Stimulated activated CD8-positive, alpha-beta memory T cell treated with anti-CD3 and anti-CD28 coated beads, Interleukin-7, amount 100 ng/mL, for 48 hours (primary cell): ENCODE results near the gene PTPRK.

Source experiments
- DNase-seq, 2 donors: peaks; one replicate each; pipeline ENCODE4 v3.0.0-alpha.2; 2020; ENCODE audit warnings: low read depth in 1 of 2; ENCODE audit errors: extremely low read depth in 1 of 2

PTPRK gene

GRCh38 chr6:128305228-128305627 is 215.2 kb downstream of the PTPRK start:
- no peak for DNase-seq

DNA sequence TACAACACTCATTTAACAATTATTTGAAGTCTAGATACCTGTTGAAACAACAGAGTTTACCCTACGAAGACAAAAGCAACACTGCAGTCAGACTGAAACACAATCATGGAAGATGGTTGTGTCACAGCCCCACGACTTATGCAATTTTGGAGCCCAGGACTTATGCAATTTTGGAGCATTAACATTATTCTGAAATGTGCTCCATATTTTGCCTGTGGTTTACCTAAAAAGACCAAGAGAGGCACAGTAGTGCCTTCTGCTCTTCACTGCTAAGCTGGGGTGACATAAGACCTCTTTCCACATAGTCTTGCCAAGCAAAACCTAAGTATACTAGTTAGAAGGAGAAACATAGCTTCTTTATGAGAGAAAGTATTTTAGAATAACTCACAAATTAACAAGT is 216.5 kb downstream of the PTPRK start:
- DNase-seq, result no peak

GRCh38 chr6:128302942-128303341 is 217.5 kb downstream of the PTPRK start:
- DNase-seq, result no peak

DNA sequence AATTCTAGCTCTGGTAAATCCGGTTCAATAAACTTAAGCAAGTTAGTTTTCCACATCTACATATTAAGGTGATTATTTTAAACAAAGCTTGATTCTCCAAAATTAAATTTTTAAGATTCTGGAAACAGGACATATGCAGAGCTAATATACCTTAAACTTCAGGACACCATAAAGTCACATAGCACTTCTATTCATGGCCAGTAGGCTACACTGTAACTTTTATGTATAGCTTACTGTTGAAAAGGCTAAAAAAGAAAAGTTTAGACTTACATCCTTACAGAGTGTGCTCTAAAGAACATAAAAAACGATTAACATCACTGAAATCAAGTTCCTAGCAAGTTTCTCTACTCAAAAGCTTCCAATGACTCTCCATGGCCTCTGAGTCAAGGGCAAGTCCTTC is 224.7 kb downstream of the PTPRK start:
- no peak for DNase-seq

- no peak for DNase-seq
Observed at GRCh38 chr6:128290221-128290620, 230.2 kb downstream of the PTPRK start.

DNA sequence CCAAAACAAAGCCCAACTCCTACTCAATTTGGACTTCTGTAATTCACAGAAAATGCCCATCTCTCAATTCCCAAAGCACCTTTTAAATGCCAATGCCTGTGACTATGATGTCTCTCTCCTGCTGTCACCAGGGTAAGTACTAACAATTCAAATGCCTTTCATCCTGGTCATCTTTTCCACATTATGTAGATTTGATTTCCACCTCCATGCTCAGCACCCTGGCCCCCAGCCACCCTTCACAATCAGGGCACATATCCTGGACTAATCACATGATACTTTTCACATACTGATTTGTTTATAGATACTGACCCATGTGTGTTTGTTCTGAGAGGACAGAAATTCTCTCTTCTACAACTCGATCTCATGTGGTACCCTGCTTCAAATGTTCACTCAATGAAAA is 236.3 kb downstream of the PTPRK start:
- no peak for DNase-seq

GRCh38 chr6:128282961-128283360 is 237.4 kb downstream of the PTPRK start:
- DNase-seq, result no peak

GRCh38 chr6:128280960-128281359 is 239.4 kb downstream of the PTPRK start:
- no peak for DNase-seq

DNA sequence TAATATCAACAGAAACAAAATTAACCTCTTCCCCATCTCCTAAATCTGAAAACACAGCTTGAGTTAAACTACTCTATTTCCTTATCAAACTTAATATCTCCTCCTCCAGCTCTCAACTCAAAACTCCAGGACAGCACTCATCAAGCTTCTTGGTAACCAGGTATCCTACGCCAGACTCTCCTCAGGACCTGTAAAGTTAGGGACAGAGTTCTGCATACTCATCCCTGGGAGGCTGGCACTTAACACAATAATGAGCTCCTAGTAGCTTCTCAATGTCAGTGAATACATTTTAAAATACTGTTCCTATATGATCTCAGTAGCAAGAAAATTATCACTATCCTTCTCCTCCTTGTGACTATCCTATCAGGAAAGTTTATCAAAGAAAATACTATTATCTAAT is 240.3 kb downstream of the PTPRK start:
- DNase-seq, result no peak

DNA sequence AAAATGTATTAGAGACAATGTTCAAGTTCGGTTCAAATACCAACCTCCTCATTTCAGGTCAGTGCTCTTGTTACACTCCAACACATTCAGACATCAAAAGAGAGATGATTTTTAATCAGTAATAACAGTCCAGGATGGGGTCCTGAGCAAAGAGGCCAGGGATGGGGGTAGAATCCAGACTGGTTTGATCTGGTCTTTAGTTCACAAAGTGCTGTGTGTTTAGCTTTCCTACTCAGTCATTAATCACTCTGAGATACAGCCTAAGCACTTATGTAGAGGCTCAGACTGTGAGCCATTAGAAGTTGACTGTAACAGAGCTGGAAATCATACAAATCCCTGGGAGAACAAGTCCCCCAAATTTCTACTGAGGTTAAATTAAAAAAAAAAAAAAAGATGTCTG is 241.6 kb downstream of the PTPRK start:
- DNase-seq, result no peak

DNA sequence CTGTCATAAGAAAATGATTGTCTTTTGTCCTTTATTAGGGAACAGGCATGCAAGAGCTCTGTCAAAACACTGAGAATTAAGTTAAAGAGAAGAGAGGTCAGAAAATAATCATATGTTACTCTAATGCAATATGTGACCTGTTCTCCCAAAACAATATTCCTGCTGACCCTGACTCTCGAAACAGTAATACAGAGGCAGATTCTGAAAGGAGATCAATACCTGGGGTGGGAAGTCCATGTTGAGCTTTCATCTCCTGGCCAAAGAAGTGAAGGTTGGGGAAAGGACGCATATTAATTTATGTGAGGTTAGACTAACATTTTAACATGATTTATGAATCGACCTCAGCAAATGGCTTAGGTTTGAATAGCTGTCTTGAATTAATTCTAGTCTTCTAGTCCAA is 243.0 kb downstream of the PTPRK start:
- DNase-seq, result no peak

DNA sequence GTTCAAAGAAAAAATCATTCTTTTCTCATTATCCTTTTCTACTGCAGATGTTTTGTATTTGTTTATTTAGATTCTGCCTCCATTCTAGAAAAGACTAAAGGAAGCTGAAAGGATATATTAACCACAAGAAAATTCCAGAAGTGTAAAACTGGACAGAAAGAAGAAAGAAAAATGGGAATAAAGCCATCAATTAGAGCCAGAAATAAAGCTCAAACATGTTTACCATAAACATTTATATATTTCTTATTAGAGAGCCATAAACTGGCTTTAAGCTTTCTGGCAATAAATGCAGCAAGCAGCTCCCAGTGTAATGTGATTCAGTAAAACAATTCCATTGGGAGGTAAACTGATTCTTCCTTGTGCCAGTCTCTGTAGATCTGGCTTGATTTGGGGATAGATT is 244.1 kb downstream of the PTPRK start:
- no peak for DNase-seq

GRCh38 chr6:128275681-128276080 is 244.7 kb downstream of the PTPRK start:
- DNase-seq, result no peak

GRCh38 chr6:128275030-128275429 is 245.4 kb downstream of the PTPRK start:
- DNase-seq, result no peak

DNA sequence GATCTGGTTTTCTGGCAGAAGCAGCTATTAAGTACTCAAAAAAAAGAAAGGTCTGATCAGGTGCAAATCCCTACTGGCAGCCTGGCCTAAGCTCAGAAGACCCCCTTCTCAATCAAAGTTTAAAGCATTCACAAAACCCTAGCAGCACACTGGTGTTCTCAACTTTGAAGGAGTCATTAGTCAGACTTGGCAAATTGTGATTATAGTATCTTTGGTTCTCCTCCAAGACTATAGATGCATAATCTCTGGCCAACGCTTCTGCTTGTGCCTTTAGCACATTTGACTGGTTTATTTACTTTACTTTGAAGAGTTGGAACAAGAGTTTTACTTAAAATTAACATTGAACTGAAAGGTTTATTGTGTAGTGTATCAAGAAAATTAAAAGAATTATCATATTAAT is 248.9 kb downstream of the PTPRK start:
- no peak for DNase-seq

DNA sequence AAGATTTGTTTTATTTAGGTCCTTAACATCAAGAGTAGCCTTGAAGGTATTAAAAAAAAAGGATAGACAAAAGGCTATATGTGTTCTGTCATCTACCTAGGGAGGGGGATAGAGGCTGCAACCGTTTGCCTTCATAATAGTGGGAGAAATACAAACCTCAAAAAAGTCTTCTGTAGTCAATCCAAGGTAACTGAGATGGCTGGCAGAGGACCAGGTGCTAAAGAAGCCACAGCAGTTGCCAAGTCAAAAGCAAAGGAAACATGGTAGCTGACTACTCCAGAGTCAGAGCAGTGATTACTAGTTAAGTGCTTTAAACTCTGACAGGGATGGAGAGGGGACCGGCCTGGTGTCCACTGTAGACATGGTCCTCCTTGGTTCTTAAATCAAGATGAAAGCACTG is 249.4 kb downstream of the PTPRK start:
- DNase-seq, result no peak

DNA sequence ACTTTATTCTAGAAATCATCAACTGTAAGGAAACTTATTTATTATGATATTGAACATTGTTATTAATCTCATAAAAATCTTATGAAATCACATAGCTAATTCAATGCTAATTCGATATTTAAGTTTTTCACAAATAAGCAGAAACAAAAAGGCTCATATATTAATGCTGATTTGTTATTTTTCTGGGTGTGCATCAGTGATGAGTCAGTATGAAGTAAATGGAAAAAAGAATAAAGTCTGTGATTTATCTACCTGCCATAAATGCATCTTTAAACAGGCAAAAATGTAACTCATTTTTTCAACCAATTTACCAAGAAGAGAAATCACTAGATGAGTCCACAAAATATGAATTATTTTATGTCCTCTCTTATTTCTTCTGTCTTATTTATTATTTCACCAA is 253.5 kb downstream of the PTPRK start:
- no peak for DNase-seq

GRCh38 chr6:128265706-128266105 is 254.7 kb downstream of the PTPRK start:
- DNase-seq, result no peak

DNA sequence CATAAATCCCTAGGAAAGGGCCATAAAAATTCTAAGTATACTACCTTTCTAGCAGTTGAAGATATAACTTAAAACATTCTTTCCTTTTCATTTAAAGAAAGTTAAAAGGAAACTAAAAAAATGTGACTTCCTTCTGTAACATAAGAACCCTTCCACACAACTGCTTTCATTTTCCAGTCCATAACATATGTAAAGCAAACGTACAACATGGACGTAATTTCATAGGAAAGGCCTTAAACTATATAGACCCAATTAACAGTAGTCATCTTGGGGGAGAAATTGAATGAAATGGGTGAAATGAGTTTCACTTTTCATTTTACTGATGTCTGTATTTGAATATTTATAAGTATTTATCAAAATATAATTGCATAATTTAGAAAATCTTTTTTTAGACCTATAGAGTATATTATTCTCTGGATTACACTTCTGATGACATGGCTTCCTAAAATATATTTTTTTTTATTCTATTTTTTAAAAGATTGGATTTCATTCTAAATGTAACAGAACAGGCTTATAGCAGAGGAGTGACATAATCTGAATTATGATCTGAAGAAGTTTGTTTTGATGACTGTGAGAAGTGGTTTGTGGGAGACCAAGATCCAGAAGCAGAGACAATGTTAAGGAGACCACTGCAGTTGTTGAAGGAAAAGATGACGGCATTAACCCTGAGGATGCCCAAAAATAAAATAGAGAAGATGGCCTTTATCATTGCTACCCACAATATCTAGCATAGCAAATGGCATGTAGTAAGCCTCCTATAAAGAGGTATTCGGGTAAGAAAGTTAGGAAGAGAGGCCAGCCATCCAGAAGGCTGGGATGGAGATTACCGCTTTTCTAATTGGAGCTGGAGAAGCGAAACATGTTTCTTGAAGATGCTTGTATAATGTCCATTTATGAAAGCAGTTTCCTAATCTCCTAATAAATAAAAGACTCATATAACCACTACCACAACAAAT is 260.4 kb downstream of the PTPRK start:
- no peak for DNase-seq

DNA sequence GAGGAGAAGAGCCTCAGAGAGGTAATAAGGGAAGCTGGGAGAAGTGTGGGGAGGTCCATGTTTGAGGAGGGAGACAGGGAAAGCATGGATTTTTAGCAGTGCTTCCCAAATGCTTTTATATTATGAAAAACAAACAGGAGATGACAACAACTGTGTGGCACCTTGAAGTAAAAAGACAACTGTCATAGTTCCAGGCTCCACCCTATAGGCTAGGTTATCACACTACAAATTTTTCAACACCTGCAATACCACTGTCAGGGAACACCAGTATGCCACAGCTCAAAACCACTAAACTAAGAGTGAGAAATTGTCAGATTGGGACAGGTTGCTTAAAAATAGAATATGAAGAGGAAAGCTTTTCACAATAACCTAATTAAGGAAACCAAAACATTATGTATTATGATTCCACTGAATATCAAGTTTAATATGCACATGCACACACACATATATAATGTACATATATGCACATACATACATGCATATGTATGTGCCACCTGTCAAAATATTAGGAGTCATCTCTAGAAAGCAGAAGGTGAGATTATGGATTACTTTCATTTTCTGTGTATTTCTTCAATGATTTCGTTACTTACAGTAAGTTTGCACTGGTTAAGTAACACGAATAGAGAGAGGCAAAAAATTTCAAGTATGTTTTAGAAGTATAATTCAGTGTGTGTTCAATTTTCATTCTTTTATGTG is 261.2 kb downstream of the PTPRK start:
- DNase-seq, result no peak

DNA sequence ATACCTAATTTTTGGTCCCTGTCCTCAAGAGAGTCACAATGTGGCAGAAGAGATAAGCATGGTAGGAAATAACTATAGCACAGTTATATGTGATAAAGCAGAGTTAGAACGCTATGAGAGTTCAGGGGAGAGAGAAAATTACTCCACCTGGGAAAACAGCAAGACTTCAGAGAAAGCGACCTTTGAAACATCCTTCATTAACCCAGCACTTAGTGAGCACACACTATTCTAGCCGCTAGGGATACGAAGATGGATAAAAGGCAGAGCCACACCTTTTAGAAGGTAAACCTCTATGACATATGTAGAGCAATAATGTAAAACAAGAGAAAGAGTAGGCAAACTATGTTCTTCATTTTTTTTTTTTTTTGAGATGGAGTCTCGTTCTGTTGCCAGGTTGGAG is 264.3 kb downstream of the PTPRK start:
- no peak for DNase-seq
